HepG2 (cell line): ENCODE measurements around the gene CELF5. TPM values are rescaled to one million over a fixed set of nuclear protein-coding genes. Genes with fewer than 3 reads are reported as not detected.

Source experiments
- ATAC-seq: fragments of 200-7000 bp; cut with Tn5 transposase; 3 replicates; pipeline ENCODE4 v1.9.1; 2020; ENCODE audit warnings: mild to moderate bottlenecking, moderate library complexity
- BruUV-seq: library from RNA; stranded (reverse); fragments of 400-500 nt; replicated peaks from 2 replicates; lab custom pipeline; 2021; lab: Mats Ljungman, UMichigan
- CTCF ChIA-PET: fragments of 300-600 bp; formaldehyde crosslinking; extraction: SDS; loops from one replicate; lab custom pipeline; 2021; ENCODE audit warnings: low total read pairs, inconsistent platforms, low intra/inter-chr PET ratio; lab: Yijun Ruan, JAX
- POLR2A ChIA-PET: fragments of 350-600 bp; sonication (Branson Sonifier 250); formaldehyde crosslinking; loops from one replicate; lab custom pipeline; 2020; ENCODE audit warnings: antibody characterized with exemption, inconsistent platforms; lab: Yijun Ruan, JAX
- DNase-seq: peaks from one replicate; pipeline ENCODE4 v3.0.0-alpha.2; 2015; ENCODE audit warnings: low spot score
- FAIRE-seq: peaks from 3 replicates; lab custom pipeline; 2011; peaks lifted over from hg19 to GRCh38; lab: Jason Lieb, UNC
- H2AFZ ChIP-seq: one replicate; pipeline ENCODE4 v1.6.1; 2011; ENCODE audit warnings: low read length, inconsistent platforms
- H3K27ac ChIP-seq: fragments of 300-600 bp; 3 replicates; pipeline ENCODE4 v1.8.0; 2011; ENCODE audit warnings: mixed run types, mild to moderate bottlenecking, mixed read lengths, low read length, inconsistent platforms; ENCODE audit not compliant: insufficient read depth; ENCODE audit errors: extremely low read length
- H3K27me3 ChIP-seq, 2 experiments: fragments of 200-600 bp in 1 of 2; 2 replicates in 1 of 2; 3 replicates in 1 of 2; pipeline versions ENCODE4 v1.6.0 to v1.8.0; 2011; ENCODE audit warnings: low read length in 2 of 2, mild to moderate bottlenecking in 2 of 2, moderate library complexity in 2 of 2, inconsistent platforms in 1 of 2; ENCODE audit not compliant: insufficient read depth in 2 of 2, control insufficient read depth in 1 of 2
- H3K36me3 ChIP-seq, 2 experiments: fragments of 200-600 bp in 1 of 2; replicated peaks in 1 of 2; 2 replicates in 1 of 2; 3 replicates in 1 of 2; pipeline versions ENCODE4 v1.5.1 to v1.8.0; 2011; ENCODE audit warnings: low read length in 2 of 2, inconsistent platforms in 1 of 2; ENCODE audit not compliant: insufficient read depth in 2 of 2, control insufficient read depth in 1 of 2
- H3K4me1 ChIP-seq: 2 replicates; pipeline ENCODE4 v1.5.1; 2012; ENCODE audit warnings: low read length, inconsistent platforms; ENCODE audit not compliant: insufficient read depth
- H3K4me2 ChIP-seq: 2 replicates; pipeline ENCODE4 v1.6.0; 2011; ENCODE audit warnings: low read depth, low read length, inconsistent platforms
- H3K4me3 ChIP-seq, 3 experiments: fragments of 200-600 bp in 1 of 3; sonication (generic), shearing (Covaris generic) in 1 of 3; replicated peaks in 1 of 3; 2 replicates each; pipeline ENCODE4 v1.5.1; 2011 to 2016; ENCODE audit warnings: low read length in 3 of 3, inconsistent platforms in 2 of 3, low read depth in 2 of 3, mild to moderate bottlenecking in 2 of 3, control low read depth in 1 of 3, mixed read lengths in 1 of 3; ENCODE audit not compliant: insufficient read depth in 1 of 3
- H3K79me2 ChIP-seq: one replicate; pipeline ENCODE4 v1.6.1; 2011; ENCODE audit warnings: low read length, inconsistent platforms; ENCODE audit not compliant: insufficient read depth
- H3K9ac ChIP-seq: 2 replicates; pipeline ENCODE4 v1.6.0; 2011; ENCODE audit warnings: mild to moderate bottlenecking, low read depth, low read length, inconsistent platforms; ENCODE audit not compliant: insufficient read depth
- H3K9me3 ChIP-seq: 2 replicates; pipeline ENCODE4 v1.5.1; 2012; ENCODE audit warnings: mild to moderate bottlenecking, low read length
- H4K20me1 ChIP-seq: 2 replicates; pipeline ENCODE4 v1.6.0; 2011; ENCODE audit warnings: inconsistent platforms, mild to moderate bottlenecking, low read length, moderate library complexity; ENCODE audit not compliant: insufficient read depth
- ATF6 ChIP-seq: sonication (generic); formaldehyde crosslinking; conservative IDR thresholded peaks from 2 replicates; pipeline ENCODE4 v1.4.0; 2020; ENCODE audit warnings: missing genetic modification reagents
- CREB1 ChIP-seq, 2 experiments: fragments of 450-650 bp in 1 of 2; IDR thresholded peaks; 2 replicates each; pipeline ENCODE4 v1.6.1; 2016 to 2017; ENCODE audit warnings: control low read depth in 1 of 2, mild to moderate bottlenecking in 1 of 2, missing compliant biosample characterization in 1 of 2, missing genetic modification characterization in 1 of 2
- HNRNPH1 ChIP-seq: fragments of 200-400 bp; formaldehyde crosslinking; optimal IDR thresholded peaks from 2 replicates; pipeline ENCODE3; 2017; ENCODE audit warnings: mild to moderate bottlenecking, low read depth, low read length
- NR2F2 ChIP-seq: IDR thresholded peaks from 2 replicates; pipeline ENCODE4 v1.6.1; 2012; ENCODE audit warnings: low read depth, inconsistent platforms, borderline replicate concordance
- RBM39 ChIP-seq: fragments of 200-400 bp; formaldehyde crosslinking; IDR thresholded peaks from one replicate; pipeline ENCODE4 v1.6.1; 2018; ENCODE audit warnings: antibody characterized with exemption, mild to moderate bottlenecking, low read depth, low read length; ENCODE audit not compliant: poor library complexity, severe bottlenecking
- ZKSCAN8 ChIP-seq: IDR thresholded peaks from 2 replicates; pipeline ENCODE4 v1.6.1; 2016; ENCODE audit warnings: borderline replicate concordance, missing genetic modification reagents, missing compliant biosample characterization
- WGBS: methylation state at CpG from one replicate; pipeline ENCODE4 v1.1.6; 2017; ENCODE audit warnings: low lambda C conversion rate; 5-methylcytosine and 5-hydroxymethylcytosine counted together
- in situ Hi-C: cut with HindIII; loops from 2 replicates; pipeline ENCODE4 v1.10.0; 2017; ENCODE audit warnings: low pct_unique_long_range_greater_than_20kb; ENCODE audit not compliant: extremely low pct_ligation_motif_present
- intact Hi-C: fragments of 100-400 bp; cut with micrococcal nuclease; formaldehyde crosslinking; loops from one replicate; pipeline ENCODE4 v1.10.0; 2022; ENCODE audit not compliant: unreplicated experiment
- polyA plus RNA-seq, 8 experiments: library from polyadenylated mRNA; depleted of rRNA in 3 of 8; stranded (reverse) in 7 of 8; unstranded in 1 of 8; fragments of >200 nt; fragmentation: Illumina TruSeq in 4 of 8; extraction: Trizol in 4 of 8; gene quantifications; 2 replicates each; pipeline versions ENCODE4 v1.2.1 to v1.2.3, GENCODE V29; 2011 to 2016; ENCODE audit warnings: low read depth in 4 of 8, missing spikeins in 1 of 8, mixed read lengths in 1 of 8; ENCODE audit not compliant: insufficient read depth in 1 of 8
- total RNA-seq, 5 experiments: library from RNA; depleted of rRNA; stranded (reverse); fragments of >200 nt; fragmentation: Illumina TruSeq; extraction: Trizol; gene quantifications; 2 replicates each; pipeline ENCODE4 v1.2.3, GENCODE V29; 2016; ENCODE audit warnings: low read depth in 1 of 5
- TF ChIP-seq, protein P1 (sequence below): IDR thresholded peaks from 2 replicates; pipeline ENCODE4 v1.6.1; 2016; ENCODE audit warnings: missing compliant biosample characterization, missing genetic modification reagents, borderline replicate concordance
- TF ChIP-seq, protein P2 (sequence below): sonication (generic); formaldehyde crosslinking; IDR thresholded peaks from 2 replicates; pipeline ENCODE4 v1.5.0; 2020; ENCODE audit warnings: missing genetic modification reagents

Gene CELF5
- total and polyA plus RNA-seq, 2 of the 13 experiments (the other 11 are each of a cell fraction or from before 2014, with no cell fraction given), result 0.31 to 0.84 TPM

- TF ChIP-seq, protein P1, sequence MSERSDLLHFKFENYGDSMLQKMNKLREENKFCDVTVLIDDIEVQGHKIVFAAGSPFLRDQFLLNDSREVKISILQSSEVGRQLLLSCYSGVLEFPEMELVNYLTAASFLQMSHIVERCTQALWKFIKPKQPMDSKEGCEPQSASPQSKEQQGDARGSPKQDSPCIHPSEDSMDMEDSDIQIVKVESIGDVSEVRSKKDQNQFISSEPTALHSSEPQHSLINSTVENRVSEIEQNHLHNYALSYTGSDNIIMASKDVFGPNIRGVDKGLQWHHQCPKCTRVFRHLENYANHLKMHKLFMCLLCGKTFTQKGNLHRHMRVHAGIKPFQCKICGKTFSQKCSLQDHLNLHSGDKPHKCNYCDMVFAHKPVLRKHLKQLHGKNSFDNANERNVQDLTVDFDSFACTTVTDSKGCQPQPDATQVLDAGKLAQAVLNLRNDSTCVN (CRISPR knock-in tag), result no peak
- no peak for TF ChIP-seq HNRNPH1
- TF ChIP-seq NR2F2, result no peak
- no peak for TF ChIP-seq RBM39
Measured at GRCh38 chr19:3265432-3265831, 41.0 kb downstream of the CELF5 start (continued).

DNA sequence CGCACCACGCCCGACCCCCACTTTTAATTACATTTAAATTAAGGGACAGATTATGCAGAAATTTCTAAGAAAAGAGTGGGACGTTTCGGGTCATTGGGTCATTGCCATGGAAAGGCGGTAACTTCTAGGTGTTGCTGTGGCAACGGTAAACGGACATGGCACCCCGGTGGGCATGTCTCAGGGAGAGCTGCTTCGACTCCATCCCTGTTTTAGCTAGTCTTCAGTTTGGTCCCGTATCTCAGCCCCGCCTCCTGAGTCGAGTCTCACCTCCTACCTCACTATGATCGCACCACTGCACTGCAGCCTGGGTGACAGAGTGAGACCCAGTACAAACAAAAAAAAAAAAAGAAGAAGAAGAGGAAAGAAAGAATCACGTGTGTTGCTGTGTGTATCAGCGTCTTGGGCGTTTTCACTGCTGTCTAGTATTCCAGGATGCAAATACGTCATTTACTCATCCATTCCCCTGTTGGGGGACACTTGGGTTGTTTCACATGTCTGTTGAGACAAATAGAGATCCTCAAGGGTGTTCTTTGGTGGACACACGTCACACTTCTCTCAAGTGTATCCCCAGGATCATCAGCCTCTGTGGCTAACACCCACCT lies 41.7 kb downstream of the CELF5 start:
- H3K27ac ChIP-seq, result no peak overlapping the region
- H3K4me1 ChIP-seq, result no peaks in the 10 kb centered on the region
- intact Hi-C loops (no loop called here), in situ Hi-C loops (no loop called here)
- H3K27me3 ChIP-seq, result peaks cover 3 to 35% of the 10 kb centered on the region in 2 experiments; a peak in 4 of 5 replicates
- no peak overlapping the region for H2AFZ ChIP-seq
- BruUV-seq, result no TSS peak
- no peaks in the 10 kb centered on the region for H4K20me1 ChIP-seq
- FAIRE-seq (no peak), DNase-seq (no peak), ATAC-seq (no peak)
- no peak overlapping the region for H3K4me2 ChIP-seq
- CTCF ChIA-PET, result no interaction called here
- no peak overlapping the region for H3K9ac ChIP-seq
- TF ChIP-seq ZKSCAN8 (CRISPR knock-in tag) (no peak), ATF6 (CRISPR knock-in tag) (no peak), CREB1 (IDR thresholded peaks at IDR 0.05) (peak; percentile 73), CREB1 (CRISPR knock-in tag; IDR thresholded peaks at IDR 0.05) (no peak)
- TF ChIP-seq, protein P2, sequence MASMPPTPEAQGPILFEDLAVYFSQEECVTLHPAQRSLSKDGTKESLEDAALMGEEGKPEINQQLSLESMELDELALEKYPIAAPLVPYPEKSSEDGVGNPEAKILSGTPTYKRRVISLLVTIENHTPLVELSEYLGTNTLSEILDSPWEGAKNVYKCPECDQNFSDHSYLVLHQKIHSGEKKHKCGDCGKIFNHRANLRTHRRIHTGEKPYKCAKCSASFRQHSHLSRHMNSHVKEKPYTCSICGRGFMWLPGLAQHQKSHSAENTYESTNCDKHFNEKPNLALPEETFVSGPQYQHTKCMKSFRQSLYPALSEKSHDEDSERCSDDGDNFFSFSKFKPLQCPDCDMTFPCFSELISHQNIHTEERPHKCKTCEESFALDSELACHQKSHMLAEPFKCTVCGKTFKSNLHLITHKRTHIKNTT (CRISPR knock-in tag), result no peak
- no peaks in the 10 kb centered on the region for H3K9me3 ChIP-seq
- no peaks in the 10 kb centered on the region for H3K79me2 ChIP-seq
- POLR2A ChIA-PET, result no interaction called here
- H3K4me3 ChIP-seq, result no peak overlapping the region
- 20% methylated on average over 19 of the region's 19 CpGs for WGBS
- H3K36me3 ChIP-seq, result no peaks in the 10 kb centered on the region
